HG02763 (cell line): ENCODE data around the gene RGS9.

Source experiments
- ATAC-seq: cut with Tn5 transposase; IDR thresholded peaks from one replicate; pipeline ENCODE4 v1.9.1; 2021; ENCODE audit warnings: mild to moderate bottlenecking, moderate library complexity; ENCODE audit not compliant: unreplicated experiment

RGS9 gene

DNA sequence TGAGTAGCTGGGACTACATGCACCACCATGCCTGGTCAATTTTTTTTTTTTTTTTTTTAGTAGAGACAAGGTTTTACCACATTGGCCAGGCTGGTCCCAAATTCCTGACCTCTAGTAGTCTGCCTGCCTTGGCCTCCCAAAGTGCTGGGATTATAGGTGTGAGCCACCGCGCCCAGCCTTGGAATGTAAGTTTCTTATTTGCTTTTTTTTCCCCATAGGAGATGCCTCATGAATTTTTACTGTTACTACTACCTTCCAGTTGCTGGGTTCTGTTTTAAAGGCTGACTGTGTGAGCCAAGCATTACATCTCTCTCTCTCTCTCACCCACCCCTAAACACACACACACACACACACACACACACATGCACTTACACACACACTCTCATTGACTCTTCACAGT, 112.6 kb downstream of the RGS9 start:
- no peak for ATAC-seq

DNA sequence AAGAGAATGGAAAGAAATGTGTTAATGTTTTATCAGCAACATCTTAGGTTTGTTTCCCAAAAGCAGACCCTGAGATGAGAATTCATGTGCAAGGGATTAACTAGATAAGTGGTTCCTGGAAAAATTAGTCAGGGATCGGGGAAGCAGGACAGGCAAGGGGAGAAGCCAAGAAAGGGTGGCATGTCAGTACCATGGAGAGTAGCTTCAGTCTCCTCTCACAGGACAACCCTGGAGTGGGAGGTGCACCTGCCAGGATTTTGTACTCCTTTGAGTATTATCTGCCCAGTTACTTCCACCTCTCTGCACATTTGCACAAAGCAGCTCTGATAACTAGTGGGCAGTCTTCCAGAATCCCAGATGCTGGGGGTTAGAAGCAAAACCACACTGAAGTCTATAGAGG, 117.0 kb downstream of the RGS9 start:
- ATAC-seq, result no peak

DNA sequence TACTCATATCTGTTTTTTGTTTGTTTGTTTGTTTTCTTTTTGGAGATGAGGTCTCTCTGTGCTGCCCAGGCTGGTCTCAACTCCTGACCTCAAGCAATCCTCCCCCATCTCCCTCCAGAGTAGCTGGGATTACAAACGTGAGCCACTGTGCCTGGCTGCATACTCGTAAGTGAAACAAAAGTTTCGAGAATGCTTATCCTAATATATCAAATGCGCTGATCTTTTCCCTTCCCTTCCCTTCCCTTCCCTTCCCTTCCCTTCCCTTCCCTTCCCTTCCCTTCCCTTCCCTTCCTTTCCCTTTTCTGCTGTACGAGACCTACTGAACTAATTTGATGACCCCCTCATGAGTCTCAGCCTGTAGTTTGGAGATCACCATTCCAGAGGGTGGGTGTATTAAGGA, 122.1 kb downstream of the RGS9 start:
- no peak for ATAC-seq

DNA sequence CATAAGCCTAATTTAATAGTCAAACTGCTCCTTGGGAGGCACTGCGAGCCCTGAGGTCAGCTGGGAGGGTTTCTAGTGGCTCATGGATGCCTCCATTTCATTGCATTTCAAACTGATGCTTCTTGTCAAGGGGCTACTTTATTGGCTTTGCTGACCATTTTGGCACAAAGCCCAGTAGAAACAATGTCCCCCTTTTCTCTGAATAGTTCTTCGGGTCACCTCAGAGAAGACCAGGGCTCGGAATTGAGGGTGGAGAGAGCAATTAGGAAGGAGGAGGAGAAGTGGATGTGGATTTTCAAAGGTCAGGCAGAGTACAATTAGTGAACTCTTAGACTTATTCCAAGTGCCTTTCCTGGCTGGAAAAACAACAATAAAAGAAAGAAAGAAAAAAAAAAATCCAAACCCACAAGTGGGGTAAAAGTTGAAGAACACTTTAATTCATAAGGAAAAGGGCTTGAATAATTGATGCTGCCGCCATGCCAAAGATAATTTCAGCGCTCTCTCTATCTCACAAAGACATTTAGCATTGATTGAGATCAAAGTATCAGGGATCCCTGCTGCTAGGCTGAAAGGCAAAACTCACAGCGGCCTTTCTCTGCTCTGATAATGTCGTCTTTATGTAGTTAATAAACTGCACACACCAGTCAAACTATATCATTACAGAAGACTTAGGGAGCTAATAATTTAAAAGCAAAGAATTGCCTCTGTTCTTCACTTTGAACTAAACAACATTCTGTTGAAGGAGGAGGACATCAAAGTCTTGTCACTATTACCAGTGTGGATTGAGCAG, 122.7 kb downstream of the RGS9 start:
- no peak for ATAC-seq

DNA sequence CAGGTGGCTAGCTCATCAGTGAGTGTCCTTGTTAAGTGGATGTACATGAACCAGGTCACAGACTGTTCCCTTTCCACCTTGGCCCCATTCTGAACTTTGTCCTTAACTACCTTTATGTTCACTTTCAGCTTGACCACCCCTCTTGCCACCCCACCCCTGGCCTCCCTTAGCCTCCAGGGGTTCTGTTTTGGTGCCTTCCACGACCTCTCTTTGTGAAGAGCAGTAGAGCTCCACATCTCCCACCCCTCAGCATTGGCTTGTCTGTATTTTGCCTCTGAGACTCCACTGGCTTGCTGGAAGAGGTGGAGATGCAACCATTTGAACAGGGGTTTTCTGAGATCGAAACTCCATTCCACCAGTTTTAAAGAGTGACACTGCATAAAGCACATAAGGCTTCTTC, 123.5 kb downstream of the RGS9 start:
- no peak for ATAC-seq

DNA sequence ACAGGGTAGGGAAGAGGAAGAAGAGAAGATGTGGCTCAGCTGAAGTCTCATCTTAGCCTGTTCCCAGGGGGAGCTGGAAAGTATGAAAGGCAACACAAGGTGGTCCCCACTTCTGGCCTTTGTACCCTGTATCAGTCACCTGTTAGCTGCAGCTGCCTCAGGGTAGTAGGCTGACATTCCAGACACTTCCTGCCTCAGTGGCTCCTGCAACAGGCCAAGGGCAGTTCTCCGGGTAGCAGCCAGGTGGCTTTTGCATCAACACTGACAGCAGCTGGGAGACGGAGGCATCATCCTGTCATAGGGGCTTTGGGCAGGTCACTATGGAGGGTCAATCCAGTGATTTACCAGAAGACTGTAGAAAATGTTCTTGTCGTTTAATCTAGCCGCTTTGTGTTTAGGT, 124.0 kb downstream of the RGS9 start:
- ATAC-seq, result no peak

DNA sequence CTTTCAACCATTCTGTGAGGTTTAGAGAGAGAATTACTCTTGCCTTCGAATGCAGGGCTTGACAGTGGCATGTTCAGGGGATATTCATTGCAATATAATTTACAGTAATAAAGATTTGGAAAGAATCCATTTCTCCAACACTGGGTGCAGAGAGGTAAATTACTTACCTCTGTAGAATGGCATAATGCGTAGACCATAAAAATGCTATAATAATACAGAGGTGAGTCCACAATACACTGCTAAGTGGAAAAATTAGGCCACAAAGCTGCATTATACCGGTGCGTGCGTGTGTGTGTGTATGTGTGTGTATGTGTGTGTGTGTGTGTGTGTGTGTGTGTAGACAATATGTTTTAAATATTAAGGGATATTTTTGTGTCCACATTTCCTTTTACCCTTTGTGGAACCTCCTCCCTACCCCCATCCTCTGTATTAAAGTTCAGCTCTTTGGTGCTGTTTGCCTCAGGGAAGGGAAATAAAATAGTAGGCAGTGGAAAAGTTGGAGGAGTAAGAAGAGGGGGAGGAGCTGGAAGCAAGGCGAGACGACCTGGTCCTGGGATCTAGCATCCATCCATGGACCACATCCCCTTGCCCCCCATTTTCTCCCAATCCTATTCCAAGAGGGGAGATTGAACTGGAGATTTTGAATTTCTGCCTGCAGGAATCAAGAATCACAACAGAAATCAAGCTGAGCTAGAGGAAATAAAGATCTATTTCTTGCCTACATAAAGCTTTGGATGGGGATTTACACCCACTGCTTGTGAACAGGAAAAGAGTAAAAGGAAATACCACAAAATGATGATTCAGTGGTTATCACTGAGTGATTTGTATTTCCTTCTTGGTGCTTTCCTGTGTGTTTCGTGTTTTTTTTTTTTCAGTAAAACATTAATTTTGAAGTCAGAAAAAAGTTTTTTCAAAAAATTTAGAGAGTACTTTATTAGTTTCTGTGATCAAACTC, 124.8 kb downstream of the RGS9 start:
- no peak for ATAC-seq

DNA sequence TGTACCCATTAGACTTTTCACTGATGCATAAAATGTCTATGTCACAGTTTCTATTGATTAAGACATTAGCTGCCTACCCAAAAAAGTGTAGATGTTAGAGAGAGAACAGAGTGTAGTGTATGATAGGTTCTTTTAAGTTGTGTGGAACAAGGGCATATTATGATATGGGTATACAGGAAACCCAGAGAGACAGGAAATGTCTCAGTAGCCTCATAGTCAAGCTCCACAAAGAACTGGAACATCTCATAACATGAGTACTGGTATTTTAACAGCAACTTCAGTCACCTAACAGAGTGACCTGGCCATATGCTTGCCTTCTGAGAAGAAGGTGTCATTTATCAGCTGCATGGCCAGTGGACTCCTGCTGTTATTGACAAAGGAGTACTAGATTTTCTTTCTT, 128.1 kb downstream of the RGS9 start:
- no peak for ATAC-seq

DNA sequence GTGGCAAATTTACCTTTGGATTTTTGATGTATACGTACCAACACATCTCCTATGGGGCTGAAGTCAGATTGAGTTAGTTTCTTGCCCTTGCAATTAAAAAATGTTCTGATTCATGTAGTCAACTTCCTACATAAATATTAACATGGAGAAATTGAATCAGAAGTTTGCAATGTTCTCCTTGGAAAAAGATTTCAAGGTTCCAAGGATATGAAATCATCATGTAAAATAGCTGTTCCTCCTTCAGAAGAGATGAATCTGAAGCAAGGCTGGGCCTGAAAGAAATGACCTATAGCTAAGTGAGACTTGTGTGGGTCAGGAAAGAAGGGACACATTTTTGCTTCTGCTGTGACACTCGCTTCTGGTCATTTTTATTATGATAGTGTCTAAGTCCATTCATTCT, 131.7 kb downstream of the RGS9 start:
- ATAC-seq, result no peak

DNA sequence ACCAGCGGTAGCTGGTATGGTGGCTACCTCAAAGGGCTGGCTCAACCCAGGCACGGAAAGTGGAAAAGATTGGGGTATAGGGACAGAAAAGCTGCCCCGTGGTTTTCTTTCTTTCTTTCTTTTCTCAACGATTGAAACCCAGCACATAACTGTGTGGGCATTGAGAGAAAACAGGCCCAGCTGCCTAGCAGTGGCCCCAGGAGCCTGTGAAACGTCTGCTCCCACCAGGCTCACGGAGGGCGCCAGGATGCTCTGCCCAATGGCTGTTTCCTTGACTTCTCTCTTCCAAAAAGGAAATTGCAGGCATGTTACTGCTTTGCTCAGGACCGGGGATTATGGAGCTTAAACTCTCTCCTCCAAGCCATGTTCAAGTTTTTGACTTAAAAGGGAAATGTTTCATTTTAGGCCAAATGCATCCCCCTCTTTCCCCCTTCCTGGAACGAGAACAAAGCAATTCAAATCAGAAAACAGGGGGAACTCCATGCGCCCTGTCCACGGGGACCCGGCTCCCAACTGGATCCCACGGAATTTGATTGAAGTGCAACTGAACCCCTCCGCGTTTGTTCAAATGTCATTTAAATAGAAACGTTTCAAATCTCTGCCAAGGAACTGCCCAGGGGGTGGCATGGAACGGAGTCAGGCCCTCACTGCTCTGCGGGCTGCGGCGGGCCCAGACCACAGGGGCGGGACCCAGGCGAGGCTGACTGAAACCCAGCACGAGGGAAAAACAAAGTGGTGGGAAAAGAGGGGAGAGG, 133.5 kb downstream of the RGS9 start:
- ATAC-seq, result no peak

DNA sequence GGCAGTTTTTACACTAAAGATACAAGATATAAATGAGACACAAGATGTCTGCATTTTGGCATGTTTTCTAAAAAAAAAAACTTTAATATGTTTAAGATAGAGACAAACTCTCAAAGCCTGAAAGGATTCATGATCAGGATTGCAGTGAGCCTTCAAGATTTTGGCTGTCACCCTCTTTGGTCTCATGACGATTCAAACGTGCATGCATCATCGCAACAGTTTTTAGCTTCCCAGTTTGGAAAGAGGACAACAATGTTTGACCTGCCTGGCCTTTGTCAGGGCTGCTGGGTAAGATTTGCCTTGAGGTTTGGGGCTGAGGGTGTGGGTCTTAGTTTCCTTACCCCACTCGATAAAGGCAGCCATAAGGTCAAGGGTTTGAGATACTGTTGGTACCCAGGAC, 134.1 kb downstream of the RGS9 start:
- no peak for ATAC-seq
